ENCODE data around the gene ENTR1.
"Not testable (repeated sequence)": the region's sequence is repeated elsewhere in the genome, so short reads cannot be mapped to it uniquely, and the experiment has no call there.

Gene ENTR1

GRCh38 chr9:136438548-136439480, 28.4 kb upstream of the ENTR1 start:
- peak; percentile 44 for DNase-seq

- no peak for DNase-seq
Observed at GRCh38 chr9:136437839-136438547, 27.6 kb upstream of the ENTR1 start.

- no peak for DNase-seq
Observed at GRCh38 chr9:136437430-136437829, 27.0 kb upstream of the ENTR1 start.

GRCh38 chr9:136436055-136436634, 25.7 kb upstream of the ENTR1 start:
- DNase-seq = no peak

GRCh38 chr9:136434580-136435169, 24.3 kb upstream of the ENTR1 start:
- no peak for DNase-seq

- DNase-seq = no peak
Observed at GRCh38 chr9:136433849-136434579, 23.6 kb upstream of the ENTR1 start.

- DNase-seq = no peak
Observed at GRCh38 chr9:136433043-136433715, 22.8 kb upstream of the ENTR1 start.

- no peak for DNase-seq
Observed at GRCh38 chr9:136432591-136432990, 22.2 kb upstream of the ENTR1 start.

- DNase-seq = no peak
Observed at GRCh38 chr9:136431782-136432350, 21.5 kb upstream of the ENTR1 start.

GRCh38 chr9:136430588-136431234, 20.3 kb upstream of the ENTR1 start:
- DNase-seq = no peak

- DNase-seq = no peak
Observed at GRCh38 chr9:136429683-136430491, 19.5 kb upstream of the ENTR1 start.

GRCh38 chr9:136429075-136429628, 18.7 kb upstream of the ENTR1 start:
- no peak for DNase-seq

- no peak for DNase-seq
Observed at GRCh38 chr9:136426787-136427186, 16.4 kb upstream of the ENTR1 start.

GRCh38 chr9:136425367-136425766, 15.0 kb upstream of the ENTR1 start:
- not testable (repeated sequence) for DNase-seq

- no peak for DNase-seq
Observed at GRCh38 chr9:136424750-136425362, 14.4 kb upstream of the ENTR1 start.

GRCh38 chr9:136423432-136424146, 13.2 kb upstream of the ENTR1 start:
- DNase-seq = no peak

GRCh38 chr9:136422876-136423275, 12.5 kb upstream of the ENTR1 start:
- no peak for DNase-seq

GRCh38 chr9:136421791-136422190, 11.4 kb upstream of the ENTR1 start:
- no peak for DNase-seq

- no peak for DNase-seq
Observed at GRCh38 chr9:136419092-136419420, 8.6 kb upstream of the ENTR1 start.
